Stimulated activated CD8-positive, alpha-beta memory T cell treated with anti-CD3 and anti-CD28 coated beads, Interleukin-7, amount 100 ng/mL, for 24 hours (primary cell): ENCODE measurements around the gene FBN1.

Source experiments
- DNase-seq: peaks from one replicate; pipeline ENCODE4 v3.0.0-alpha.2; 2020; ENCODE audit warnings: low read depth

FBN1 gene

GRCh38 chr15:48580736-48581135, 64.8 kb downstream of the FBN1 start:
- no peak for DNase-seq

DNA sequence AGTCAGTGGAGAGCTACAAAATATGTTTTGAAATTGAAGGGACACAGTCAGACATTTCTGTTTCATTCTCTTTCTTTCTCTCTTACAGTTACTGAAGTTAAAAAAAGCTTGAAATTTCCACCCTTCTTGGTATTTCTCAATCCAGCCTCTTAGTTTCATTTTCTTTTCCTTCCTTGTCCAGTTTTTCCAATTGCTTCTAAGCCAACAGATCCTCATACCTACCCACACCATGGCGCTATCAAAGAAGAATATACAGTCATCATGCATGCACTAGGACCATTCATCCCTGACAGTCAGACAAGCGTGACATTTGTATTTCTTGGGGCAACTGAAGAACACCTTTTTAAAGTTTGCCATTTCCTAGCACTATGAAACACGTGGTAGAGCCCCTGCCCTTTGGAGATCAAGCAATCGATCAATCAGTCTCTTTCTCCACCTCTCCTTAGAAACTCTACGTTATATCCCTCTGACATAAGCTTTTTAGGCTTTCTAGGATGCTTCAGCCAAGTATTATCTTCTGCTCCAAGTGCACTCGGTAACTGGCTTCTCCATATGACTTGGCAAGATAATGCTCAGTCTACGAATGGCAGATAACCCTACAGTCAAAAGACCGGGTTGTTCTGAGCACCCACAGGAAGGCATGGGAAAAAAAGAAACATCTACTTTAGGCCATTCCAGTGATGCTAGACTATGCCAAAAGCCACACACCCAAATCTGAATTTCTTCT, 65.4 kb downstream of the FBN1 start:
- no peak for DNase-seq

GRCh38 chr15:48578965-48579364, 66.5 kb downstream of the FBN1 start:
- DNase-seq: no peak

- DNase-seq: no peak
Measured at GRCh38 chr15:48577469-48577868, 68.0 kb downstream of the FBN1 start.

DNA sequence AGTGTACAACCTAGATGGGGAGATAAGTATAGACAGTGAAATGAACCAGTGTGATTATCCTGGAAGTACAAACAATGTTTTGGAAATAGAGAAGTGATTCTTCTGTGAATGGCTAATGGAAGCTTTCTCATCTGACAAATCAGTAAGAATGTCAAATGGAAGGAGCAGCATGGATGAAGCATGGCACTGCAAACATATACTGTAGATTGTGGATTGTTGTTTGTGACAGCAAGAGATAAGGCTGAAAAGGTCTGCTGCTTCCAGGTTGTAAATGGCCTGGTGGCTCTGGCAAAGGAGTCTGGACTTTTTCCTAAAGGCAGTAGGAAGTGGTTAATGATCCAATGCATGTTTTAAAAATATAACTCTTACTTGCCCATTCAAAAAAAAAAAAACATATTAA, 71.3 kb downstream of the FBN1 start:
- DNase-seq: no peak

DNA sequence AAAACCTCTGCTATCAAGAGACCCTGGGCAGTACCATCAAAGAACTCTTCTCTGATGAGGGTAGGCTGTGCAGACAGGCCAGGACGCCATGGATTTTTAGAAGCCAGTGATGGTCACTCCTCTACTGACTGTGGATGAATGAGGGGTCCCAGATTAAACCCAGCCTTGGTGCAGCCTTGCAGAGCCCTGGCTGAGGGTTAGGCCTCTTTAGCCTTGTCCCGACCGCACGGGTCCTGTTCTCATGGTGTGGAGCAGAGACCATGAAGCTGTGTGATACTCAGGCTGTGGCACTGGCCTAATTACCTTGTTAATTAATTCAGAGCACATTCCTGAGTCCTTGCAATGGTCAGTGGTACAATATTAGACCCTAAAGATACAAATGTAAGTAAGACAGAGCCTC, 71.7 kb downstream of the FBN1 start:
- no peak for DNase-seq

DNA sequence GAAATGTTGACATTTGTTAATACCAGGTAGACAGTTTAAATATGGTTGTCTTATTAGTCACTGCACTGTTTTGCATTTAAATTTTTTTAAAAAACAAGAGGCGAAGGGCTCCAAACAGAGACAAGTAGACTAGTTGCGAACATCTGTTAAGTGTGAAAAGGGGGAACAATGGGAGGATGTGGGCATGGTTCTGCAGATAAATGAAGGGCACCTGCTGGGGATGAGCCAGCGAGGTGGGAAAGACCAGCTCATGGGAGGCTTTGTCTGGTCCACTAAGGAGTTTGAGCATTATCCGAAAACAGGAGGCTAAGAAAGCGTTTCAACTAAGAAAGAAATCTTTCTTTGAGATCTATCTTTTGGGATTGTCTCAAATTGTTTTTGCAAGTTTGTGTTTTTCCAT, 72.7 kb downstream of the FBN1 start:
- DNase-seq: no peak

- DNase-seq: no peak
Measured at GRCh38 chr15:48571510-48571909, 74.0 kb downstream of the FBN1 start.

DNA sequence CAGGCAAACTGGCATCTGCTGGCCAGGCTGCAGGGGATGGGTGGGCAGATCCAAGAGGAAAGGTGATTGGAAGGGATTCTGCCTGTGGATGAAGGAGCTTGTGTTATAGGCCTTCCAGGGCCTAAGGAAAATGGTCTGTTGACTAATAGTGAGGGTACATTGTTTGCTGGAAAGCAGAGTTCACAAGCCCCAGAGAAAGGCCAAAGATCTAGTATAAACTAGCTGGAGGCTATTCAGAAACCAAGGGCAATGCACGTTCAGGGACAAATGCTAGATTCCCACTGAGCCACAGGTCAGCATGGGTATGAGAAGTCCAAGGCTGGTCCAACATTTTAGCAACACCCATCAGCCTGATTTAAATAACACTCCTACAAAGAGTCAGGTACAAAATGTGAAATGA, 74.7 kb downstream of the FBN1 start:
- DNase-seq: no peak

DNA sequence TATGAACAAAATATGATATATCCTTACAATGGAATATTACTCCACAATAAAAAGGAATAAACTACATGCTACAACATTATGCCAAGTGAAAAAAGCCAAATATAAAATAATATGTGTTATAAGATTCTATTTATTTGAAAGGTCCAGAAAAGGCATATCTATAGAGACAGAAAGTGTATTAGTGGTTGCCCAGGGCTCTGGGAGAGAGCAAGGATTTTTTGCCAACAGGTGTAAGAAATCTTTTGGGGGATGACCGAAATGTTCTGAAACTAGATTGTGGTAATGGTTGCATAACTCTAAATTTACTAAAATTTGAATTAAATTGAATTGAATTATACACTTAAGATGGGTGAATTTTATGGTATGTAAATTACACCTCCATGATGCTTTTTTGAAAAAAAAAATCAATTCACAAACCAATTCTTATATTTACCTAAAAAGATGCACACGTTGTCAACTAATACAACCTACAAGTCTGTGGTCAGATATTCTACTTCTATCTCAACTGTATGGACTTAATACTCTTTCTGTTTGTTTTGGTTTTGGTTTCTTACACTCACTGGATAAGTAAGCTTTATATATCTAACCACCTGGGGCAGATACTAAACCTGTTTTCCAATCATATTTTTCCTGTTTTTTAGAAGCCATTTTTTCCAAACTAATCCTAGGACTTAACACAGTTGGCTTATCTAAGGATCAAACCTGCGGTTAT, 75.8 kb downstream of the FBN1 start:
- no peak for DNase-seq

GRCh38 chr15:48566668-48567067, 78.8 kb downstream of the FBN1 start:
- no peak for DNase-seq

- no peak for DNase-seq
Measured at GRCh38 chr15:48565560-48566482, 79.7 kb downstream of the FBN1 start.

DNA sequence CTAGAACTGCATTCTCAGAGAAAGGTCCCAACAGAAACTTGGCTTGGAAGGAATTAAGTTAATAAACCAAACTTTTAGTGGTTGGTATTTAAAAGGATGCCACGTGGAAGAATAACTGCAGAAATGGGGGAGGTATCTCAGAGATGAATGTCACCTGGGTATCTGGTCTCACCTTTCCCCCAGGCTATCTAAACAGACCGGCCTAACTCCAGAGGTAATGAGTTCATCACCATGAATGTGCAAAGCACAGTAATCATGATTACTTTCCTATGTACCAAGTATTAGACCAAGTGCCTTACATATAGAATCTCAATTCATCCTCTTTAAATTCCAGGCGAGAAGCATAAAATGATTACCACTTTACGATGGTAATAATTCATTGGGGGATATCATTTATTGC, 80.8 kb downstream of the FBN1 start:
- no peak for DNase-seq

DNA sequence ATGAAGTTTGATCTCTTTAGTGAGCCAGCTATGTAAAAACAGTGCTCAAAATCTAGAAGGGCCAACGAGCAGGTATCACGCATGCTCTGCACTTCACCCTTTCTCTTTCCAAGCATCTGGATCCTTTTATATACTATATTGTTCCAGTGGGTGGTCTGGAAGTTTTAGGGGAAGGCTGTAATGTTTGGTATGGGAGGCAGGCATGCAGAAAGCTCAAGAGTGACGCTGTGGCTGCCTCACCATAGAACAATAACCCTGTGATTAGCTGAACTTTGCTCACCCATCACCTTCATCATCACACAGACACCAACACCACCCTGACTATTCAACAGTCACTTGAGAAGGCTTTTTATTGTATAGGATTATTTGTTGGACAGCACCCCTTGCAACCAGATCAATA, 81.6 kb downstream of the FBN1 start:
- DNase-seq: no peak

- DNase-seq: no peak
Measured at GRCh38 chr15:48560321-48561051, 85.0 kb downstream of the FBN1 start.

DNA sequence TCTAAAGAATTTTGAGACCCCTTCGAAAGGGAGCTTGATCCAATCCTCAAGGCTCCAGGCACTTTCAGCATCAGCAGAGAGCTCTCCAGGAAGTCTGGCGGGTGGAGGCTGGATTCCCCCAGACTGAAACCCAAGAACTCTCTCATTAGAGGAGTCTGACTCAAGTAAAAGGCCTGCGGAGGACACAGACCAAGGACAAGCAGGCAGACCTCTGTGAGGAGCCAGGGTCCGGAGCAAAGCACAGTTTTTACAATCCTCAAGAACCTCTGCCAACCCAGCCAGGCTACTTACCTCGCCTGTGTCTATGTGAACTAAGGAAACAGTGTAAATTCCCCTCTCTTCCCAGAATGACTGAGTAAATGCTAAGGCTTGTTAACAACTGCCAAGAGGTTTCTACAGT, 86.2 kb downstream of the FBN1 start:
- DNase-seq: no peak

- no peak for DNase-seq
Measured at GRCh38 chr15:48558226-48558625, 87.3 kb downstream of the FBN1 start.

GRCh38 chr15:48557335-48557734, 88.2 kb downstream of the FBN1 start:
- no peak for DNase-seq

DNA sequence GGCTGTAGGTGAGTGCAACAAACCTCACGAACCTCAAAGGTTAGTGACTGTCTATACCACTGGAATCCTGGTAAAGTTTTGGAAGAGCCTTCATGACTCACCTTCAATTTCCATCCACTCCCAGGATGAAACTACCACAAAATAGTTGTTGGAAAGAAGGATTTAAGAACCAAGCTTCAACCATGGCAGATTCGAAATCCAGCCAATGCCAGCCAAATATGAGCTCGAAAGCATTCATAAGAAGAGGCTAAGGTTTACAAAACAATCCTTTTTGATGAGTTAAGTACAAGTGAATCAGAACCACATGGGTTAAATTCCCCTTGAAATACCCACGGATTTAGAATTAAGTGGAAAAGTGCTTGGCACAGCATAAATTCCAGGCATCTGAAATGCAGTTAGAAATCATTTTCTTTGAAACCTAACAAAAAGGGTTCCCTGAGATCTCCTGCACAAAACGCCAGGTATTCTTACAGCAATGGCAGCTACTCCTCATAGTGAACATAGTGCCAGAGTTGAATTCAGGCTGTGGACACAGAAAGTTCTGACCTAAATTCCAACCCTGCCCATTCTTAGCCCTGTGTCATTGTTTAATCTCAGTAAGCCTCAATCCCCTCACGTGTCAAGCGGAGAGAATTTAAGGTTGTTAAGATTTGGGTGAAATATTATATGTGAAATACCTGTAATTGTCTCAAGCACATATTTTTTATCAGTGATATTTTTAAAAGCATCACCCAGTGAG, 89.2 kb downstream of the FBN1 start:
- no peak for DNase-seq

GRCh38 chr15:48555241-48555881, 90.1 kb downstream of the FBN1 start:
- DNase-seq: no peak

- DNase-seq: no peak
Measured at GRCh38 chr15:48554112-48554511, 91.4 kb downstream of the FBN1 start.
